ENCODE measurements around the gene PLEKHO2. TPM values are rescaled to one million over a fixed set of nuclear protein-coding genes. Genes with fewer than 3 reads are reported as not detected.

PLEKHO2 gene
- total RNA-seq, 2 donors from 2014 or later = 8.6 to 31.8 TPM

GRCh38 chr15:64917211-64917610, 75.5 kb downstream of the PLEKHO2 start:
- Histone ChIP-seq H3K36me3 (no peaks in the 10 kb centered on the region), H3K9me3 (no peaks in the 10 kb centered on the region), H3K4me1 (replicated peaks) (no peaks in the 10 kb centered on the region), H3K27ac (no peak overlapping the region), H3K27me3 (replicated peaks; ENCODE audit: insufficient read depth) (no peaks in the 10 kb centered on the region), H3K4me3 (no peak overlapping the region)
- no peak for TF ChIP-seq CTCF (IDR thresholded peaks at IDR 0.05)
- no peak for TF ChIP-seq POLR2AphosphoS5 (IDR thresholded peaks at IDR 0.05)
- no peak for TF ChIP-seq POLR2A (IDR thresholded peaks at IDR 0.05)
- no peak for DNase-seq (ENCODE audit: low spot score)
- intact Hi-C loops (cut with DNase I) = no loop called here
- WGBS = 100% methylated on average over 9 of the region's 9 CpGs

Other genes with a start within 250 kb of the PLEKHO2 start
- 10 to 100 TPM in 1 of 2 donors, 1 to 10 TPM in 1; 2.3 to 14.0 TPM for gene RBPMS2, start 66.3 kb upstream of the PLEKHO2 start, total RNA-seq
- 1 to 10 TPM in 1 of 2 donors, under 1 TPM in 1; 0.82 to 9.8 TPM for gene PIF1, start 16.3 kb upstream of the PLEKHO2 start, total RNA-seq
- 10 to 100 TPM in 1 of 2 donors, 1 to 10 TPM in 1; 3.3 to 23.9 TPM for gene ANKDD1A, start 70.0 kb downstream of the PLEKHO2 start, total RNA-seq
- 10 to 100 TPM; 95.8 to 98.8 TPM for gene SPG21, start 148.0 kb downstream of the PLEKHO2 start, total RNA-seq
- gene MTFMT, start 187.7 kb downstream of the PLEKHO2 start, total RNA-seq = 10 to 100 TPM; 31.0 to 37.9 TPM
- gene SLC51B, start 203.5 kb downstream of the PLEKHO2 start, total RNA-seq = under 1 TPM in 1 of 2 donors, not detected in 1; 0.68 TPM
- gene RASL12, start 226.1 kb downstream of the PLEKHO2 start, total RNA-seq = 100 to 1,000 TPM in 1 of 2 donors, 10 to 100 TPM in 1; 56.3 to 124 TPM
- gene KBTBD13, start 234.8 kb downstream of the PLEKHO2 start, total RNA-seq = under 1 TPM in 1 of 2 donors, not detected in 1; 0.57 TPM